HepG2 (cell line): ENCODE results near the gene HSD11B2.

Source experiments
- BRCA1 ChIP-seq: sonication (generic); formaldehyde crosslinking; IDR thresholded peaks from 2 replicates; pipeline ENCODE4 v1.4.0; 2020; ENCODE audit warnings: missing genetic modification reagents
- CEBPZ ChIP-seq: IDR thresholded peaks from 2 replicates; pipeline ENCODE4 v1.6.1; 2012; ENCODE audit warnings: low read length, improper control_type of control experiment
- CERS6 ChIP-seq: sonication (generic); formaldehyde crosslinking; IDR thresholded peaks from 2 replicates; pipeline ENCODE4 v1.5.0; 2020; ENCODE audit warnings: missing genetic modification reagents
- ZNF12 ChIP-seq: sonication (generic); formaldehyde crosslinking; IDR thresholded peaks from 2 replicates; pipeline ENCODE4 v1.5.0; 2020; ENCODE audit warnings: missing genetic modification reagents
- ZNF333 ChIP-seq: sonication (generic); formaldehyde crosslinking; IDR thresholded peaks from 2 replicates; pipeline ENCODE4 v1.4.0; 2020; ENCODE audit warnings: mild to moderate bottlenecking, missing genetic modification reagents, borderline replicate concordance
- ZNF558 ChIP-seq: sonication (generic); formaldehyde crosslinking; IDR thresholded peaks from 2 replicates; pipeline ENCODE4 v1.9.0; 2022; ENCODE audit warnings: mild to moderate bottlenecking, missing genetic modification reagents, borderline replicate concordance
- TF ChIP-seq, protein P1 (sequence below): sonication (generic); formaldehyde crosslinking; IDR thresholded peaks from 2 replicates; pipeline ENCODE4 v1.4.0; 2020; ENCODE audit warnings: missing genetic modification reagents, borderline replicate concordance
- TF ChIP-seq, protein P2 (sequence below): sonication (generic); formaldehyde crosslinking; IDR thresholded peaks from 2 replicates; pipeline ENCODE4 v1.9.0; 2022; ENCODE audit warnings: missing genetic modification reagents, mild to moderate bottlenecking, borderline replicate concordance

DNA sequence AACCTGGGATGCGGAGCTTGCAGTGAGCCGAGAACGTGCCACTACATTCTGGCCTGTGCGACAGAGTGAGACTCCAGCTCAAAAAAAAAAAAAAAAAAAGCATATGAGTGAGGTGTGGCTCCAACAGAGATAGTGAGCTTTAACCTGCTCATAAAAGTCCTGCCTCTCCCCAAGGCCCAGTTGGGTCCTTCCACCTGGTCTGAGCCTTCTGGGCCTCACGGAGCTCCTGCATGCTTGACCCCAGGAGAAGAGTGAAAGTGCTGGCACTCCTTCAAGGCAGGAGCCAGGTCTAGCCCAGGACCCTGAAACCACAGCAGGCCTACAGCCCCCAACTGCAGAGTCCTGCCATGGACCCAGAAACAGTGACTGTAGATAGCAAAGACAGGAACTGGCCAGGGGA, 17.7 kb downstream of the HSD11B2 start:
- TF ChIP-seq, protein P1, sequence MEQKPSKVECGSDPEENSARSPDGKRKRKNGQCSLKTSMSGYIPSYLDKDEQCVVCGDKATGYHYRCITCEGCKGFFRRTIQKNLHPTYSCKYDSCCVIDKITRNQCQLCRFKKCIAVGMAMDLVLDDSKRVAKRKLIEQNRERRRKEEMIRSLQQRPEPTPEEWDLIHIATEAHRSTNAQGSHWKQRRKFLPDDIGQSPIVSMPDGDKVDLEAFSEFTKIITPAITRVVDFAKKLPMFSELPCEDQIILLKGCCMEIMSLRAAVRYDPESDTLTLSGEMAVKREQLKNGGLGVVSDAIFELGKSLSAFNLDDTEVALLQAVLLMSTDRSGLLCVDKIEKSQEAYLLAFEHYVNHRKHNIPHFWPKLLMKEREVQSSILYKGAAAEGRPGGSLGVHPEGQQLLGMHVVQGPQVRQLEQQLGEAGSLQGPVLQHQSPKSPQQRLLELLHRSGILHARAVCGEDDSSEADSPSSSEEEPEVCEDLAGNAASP (CRISPR knock-in tag): no peak
- no peak for TF ChIP-seq ZNF333 (CRISPR knock-in tag)
- TF ChIP-seq, protein P2, sequence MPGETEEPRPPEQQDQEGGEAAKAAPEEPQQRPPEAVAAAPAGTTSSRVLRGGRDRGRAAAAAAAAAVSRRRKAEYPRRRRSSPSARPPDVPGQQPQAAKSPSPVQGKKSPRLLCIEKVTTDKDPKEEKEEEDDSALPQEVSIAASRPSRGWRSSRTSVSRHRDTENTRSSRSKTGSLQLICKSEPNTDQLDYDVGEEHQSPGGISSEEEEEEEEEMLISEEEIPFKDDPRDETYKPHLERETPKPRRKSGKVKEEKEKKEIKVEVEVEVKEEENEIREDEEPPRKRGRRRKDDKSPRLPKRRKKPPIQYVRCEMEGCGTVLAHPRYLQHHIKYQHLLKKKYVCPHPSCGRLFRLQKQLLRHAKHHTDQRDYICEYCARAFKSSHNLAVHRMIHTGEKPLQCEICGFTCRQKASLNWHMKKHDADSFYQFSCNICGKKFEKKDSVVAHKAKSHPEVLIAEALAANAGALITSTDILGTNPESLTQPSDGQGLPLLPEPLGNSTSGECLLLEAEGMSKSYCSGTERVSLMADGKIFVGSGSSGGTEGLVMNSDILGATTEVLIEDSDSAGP: no peak
- no peak for TF ChIP-seq BRCA1 (CRISPR knock-in tag)
- TF ChIP-seq CERS6: no peak
- TF ChIP-seq ZNF558 (CRISPR knock-in tag): no peak
- no peak for TF ChIP-seq CEBPZ
- no peak for TF ChIP-seq ZNF12 (CRISPR knock-in tag)
